Endothelial cell of umbilical vein (primary cell): Measurements from ENCODE around the gene HEXIM1. TPM values are rescaled to one million over a fixed set of nuclear protein-coding genes. Genes with fewer than 3 reads are reported as not detected.

Experiments
- BruUV-seq: library from RNA; stranded (reverse); fragments of 400-500 nt; replicated peaks from 2 replicates; lab custom pipeline; 2021; lab: Mats Ljungman, UMichigan
- CTCF ChIA-PET: fragments of 300-600, 350-600 bp; sonication (Branson Sonifier 250); formaldehyde crosslinking; loops from one replicate; lab custom pipeline; 2021; ENCODE audit warnings: antibody characterized with exemption, inconsistent platforms; lab: Charles Lee
- POLR2A ChIA-PET: fragments of 300-600, 350-600 bp; sonication (Branson Sonifier 250); formaldehyde crosslinking; loops from one replicate; lab custom pipeline; 2021; ENCODE audit warnings: antibody characterized with exemption, inconsistent platforms; lab: Charles Lee
- DNase-seq: peaks from one replicate; pipeline ENCODE4 v3.0.0-alpha.2; 2011; ENCODE audit warnings: low read depth, low spot score
- FAIRE-seq: peaks from 2 replicates; lab custom pipeline; 2011; peaks lifted over from hg19 to GRCh38; lab: Jason Lieb, UNC
- H2AFZ ChIP-seq: 2 replicates; pipeline ENCODE4 v1.6.0; 2012; ENCODE audit warnings: low read depth, low read length, control low read depth, inconsistent platforms
- H3K27ac ChIP-seq: 2 replicates; pipeline ENCODE4 v1.5.1; 2011; ENCODE audit warnings: low read depth, mild to moderate bottlenecking, control low read depth, low read length, moderate library complexity; ENCODE audit not compliant: insufficient read depth
- H3K27me3 ChIP-seq, 2 experiments: 2 replicates each; pipeline versions ENCODE4 v1.6.0 to v1.6.1; 2011; ENCODE audit warnings: low read length in 2 of 2, mixed read lengths in 1 of 2; ENCODE audit not compliant: control insufficient read depth in 2 of 2, insufficient read depth in 2 of 2
- H3K36me3 ChIP-seq, 2 experiments: 2 replicates in 1 of 2; 3 replicates in 1 of 2; pipeline ENCODE4 v1.5.1; 2011; ENCODE audit warnings: low read length in 2 of 2, mild to moderate bottlenecking in 1 of 2, moderate library complexity in 1 of 2; ENCODE audit not compliant: control insufficient read depth in 2 of 2, insufficient read depth in 2 of 2; ENCODE audit errors: extremely low read depth in 1 of 2
- H3K4me1 ChIP-seq: 3 replicates; pipeline ENCODE4 v1.5.1; 2011; ENCODE audit warnings: mild to moderate bottlenecking, low read length; ENCODE audit not compliant: control insufficient read depth, insufficient read depth; ENCODE audit errors: extremely low read depth
- H3K4me2 ChIP-seq: 2 replicates; pipeline ENCODE4 v1.6.1; 2011; ENCODE audit warnings: low read length, control low read depth, mixed read lengths; ENCODE audit not compliant: insufficient read depth
- H3K4me3 ChIP-seq, 3 experiments: fragments of 200-600 bp in 1 of 3; sonication (generic), shearing (Covaris generic) in 1 of 3; replicated peaks in 1 of 3; 2 replicates each; pipeline ENCODE4 v1.5.1; 2011 to 2016; ENCODE audit warnings: control low read depth in 3 of 3, low read length in 3 of 3, mild to moderate bottlenecking in 2 of 3, inconsistent platforms in 1 of 3, low read depth in 1 of 3, moderate library complexity in 1 of 3; ENCODE audit not compliant: insufficient read depth in 1 of 3
- H3K79me2 ChIP-seq: 2 replicates; pipeline ENCODE4 v1.6.0; 2012; ENCODE audit warnings: low read length, inconsistent platforms; ENCODE audit not compliant: control insufficient read depth, insufficient read depth
- H3K9ac ChIP-seq: replicated peaks from 2 replicates; pipeline ENCODE3; 2011; ENCODE audit warnings: low read length, control low read depth; ENCODE audit not compliant: insufficient read depth; ENCODE audit errors: extremely low read depth
- H3K9me1 ChIP-seq: replicated peaks from 3 replicates; pipeline ENCODE4 v1.6.0; 2011; ENCODE audit warnings: mild to moderate bottlenecking, low read length; ENCODE audit not compliant: control insufficient read depth, insufficient read depth; ENCODE audit errors: extremely low read depth
- H3K9me3 ChIP-seq: replicated peaks from 2 replicates; pipeline ENCODE4 v1.5.1; 2012; ENCODE audit warnings: low read length, inconsistent platforms; ENCODE audit not compliant: control insufficient read depth, insufficient read depth
- H4K20me1 ChIP-seq: replicated peaks from 2 replicates; pipeline ENCODE3; 2011; ENCODE audit warnings: mild to moderate bottlenecking, low read length; ENCODE audit not compliant: control insufficient read depth, insufficient read depth; ENCODE audit errors: extremely low read depth
- EZH2 ChIP-seq: IDR thresholded peaks from 2 replicates; pipeline ENCODE4 v1.6.1; 2012; ENCODE audit warnings: borderline replicate concordance, low read depth, mild to moderate bottlenecking, moderate library complexity, low read length, inconsistent platforms; ENCODE audit not compliant: severe bottlenecking
- FOS ChIP-seq: IDR thresholded peaks from 2 replicates; pipeline ENCODE4 v1.6.1; 2011; ENCODE audit warnings: mild to moderate bottlenecking, low read length, moderate library complexity, borderline replicate concordance; ENCODE audit not compliant: insufficient read depth
- GATA2 ChIP-seq: IDR thresholded peaks from 2 replicates; pipeline ENCODE4 v1.7.0; 2011; ENCODE audit warnings: low read depth, mild to moderate bottlenecking, moderate library complexity, mixed read lengths, low read length; ENCODE audit not compliant: insufficient read length, insufficient read depth
- JUN ChIP-seq: IDR thresholded peaks from 2 replicates; pipeline ENCODE4 v1.6.1; 2011; ENCODE audit warnings: borderline replicate concordance, low read depth; ENCODE audit not compliant: insufficient read length, insufficient read depth
- MYC ChIP-seq: IDR thresholded peaks from one replicate; pipeline ENCODE4 v1.6.1; 2011; ENCODE audit warnings: mild to moderate bottlenecking, low read depth, low read length
- POLR2A ChIP-seq: IDR thresholded peaks from 2 replicates; pipeline ENCODE4 v1.6.1; 2012; ENCODE audit warnings: low read depth, mild to moderate bottlenecking, control low read depth, low read length
- POLR2AphosphoS5 ChIP-seq: IDR thresholded peaks from 2 replicates; pipeline ENCODE4 v1.6.1; 2012; ENCODE audit warnings: low read depth, mild to moderate bottlenecking, control low read depth, low read length, moderate library complexity; ENCODE audit not compliant: insufficient read depth
- dilution Hi-C: fragments of 300-500 bp; cut with MboI; formaldehyde crosslinking; loops from one replicate; pipeline ENCODE4 v1.15.0; 2019; ENCODE audit warnings: low sequenced_read_pairs; ENCODE audit not compliant: extremely low pct_ligation_motif_present
- intact Hi-C: fragments of 100-400 bp; cut with micrococcal nuclease; formaldehyde crosslinking; loops from one replicate; pipeline ENCODE4 v1.10.0; 2022
- polyA plus RNA-seq, 4 experiments: library from polyadenylated mRNA; depleted of rRNA in 3 of 4; stranded (reverse) in 3 of 4; unstranded in 1 of 4; fragments of >200 nt; gene quantifications; 2 replicates each; pipeline versions ENCODE4 v1.2.1 to v1.2.3, GENCODE V29; 2011 to 2012; ENCODE audit warnings: missing spikeins in 1 of 4
- total RNA-seq: library from RNA; stranded (reverse); gene quantifications from 2 replicates; pipeline ENCODE4 v1.2.3, GENCODE V29; 2021
- TF ChIP-seq, protein P1 (sequence below), 2 donors: IDR thresholded peaks; 1 replicate in 1 of 2; 2 replicates in 1 of 2; pipeline ENCODE4 v1.5.1; 2011; ENCODE audit warnings: low read length in 2 of 2, mild to moderate bottlenecking in 2 of 2, moderate library complexity in 2 of 2, control low read depth in 1 of 2, inconsistent platforms in 1 of 2, low read depth in 1 of 2; ENCODE audit not compliant: insufficient read depth in 1 of 2; ENCODE audit errors: extremely low read depth in 1 of 2
- TF ChIP-seq, protein P2 (sequence below): IDR thresholded peaks from 2 replicates; pipeline ENCODE4 v1.6.1; 2011; ENCODE audit not compliant: insufficient read depth, insufficient read length

Gene HEXIM1
- total and polyA plus RNA-seq, 2 donors (not counting 3 experiments of a cell fraction or from before 2014, with no cell fraction given) = 7.0 to 20.0 TPM

DNA sequence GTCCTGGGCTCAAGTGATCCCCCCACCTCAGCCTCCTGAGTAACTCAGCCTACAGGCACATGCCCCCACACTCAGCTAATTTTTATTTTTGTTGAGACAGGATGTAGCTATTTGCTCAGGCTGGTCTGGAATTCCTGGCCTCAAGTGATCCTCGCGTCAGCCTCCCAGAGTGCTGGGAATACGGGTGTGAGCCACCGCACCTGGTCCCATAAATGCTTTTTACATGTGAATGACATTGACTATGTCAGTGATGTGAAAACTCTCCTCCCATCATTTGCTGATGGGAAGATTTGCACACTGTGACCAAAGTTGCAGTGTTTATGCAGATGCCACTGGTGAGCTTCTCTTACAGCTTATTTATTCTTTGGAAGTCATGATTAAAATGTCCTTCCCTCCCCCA lies 30.9 kb upstream of the HEXIM1 start:
- H3K79me2 ChIP-seq = no peaks in the 10 kb centered on the region
- H3K27ac ChIP-seq = no peak overlapping the region
- no peaks in the 10 kb centered on the region for H3K4me1 ChIP-seq
- no peak overlapping the region for H3K4me3 ChIP-seq
- DNase-seq (no peak), FAIRE-seq (no peak)
- no peak overlapping the region for H3K9ac ChIP-seq
- no peaks in the 10 kb centered on the region for H3K9me1 ChIP-seq
- BruUV-seq = no TSS peak
- dilution Hi-C loops = no loop called here
- peaks cover 0 to 2% of the 10 kb centered on the region in 2 experiments for H3K36me3 ChIP-seq
- H3K27me3 ChIP-seq = no peaks in the 10 kb centered on the region
- ChIA-PET CTCF (interaction anchor here (1.1 to 6.9 kb wide), 5 partner anchors 9 to 18 kb away, joined by 4 to 34 read pairs (median 10); partner anchors contain the start of genes ACBD4 and PLCD3), POLR2A (interaction anchor here (0.6 kb wide), 1 partner anchor 58 kb away, joined by 10 read pairs; no protein-coding TSS in a partner anchor)
- H3K4me2 ChIP-seq = no peak overlapping the region
- TF ChIP-seq, protein P1, sequence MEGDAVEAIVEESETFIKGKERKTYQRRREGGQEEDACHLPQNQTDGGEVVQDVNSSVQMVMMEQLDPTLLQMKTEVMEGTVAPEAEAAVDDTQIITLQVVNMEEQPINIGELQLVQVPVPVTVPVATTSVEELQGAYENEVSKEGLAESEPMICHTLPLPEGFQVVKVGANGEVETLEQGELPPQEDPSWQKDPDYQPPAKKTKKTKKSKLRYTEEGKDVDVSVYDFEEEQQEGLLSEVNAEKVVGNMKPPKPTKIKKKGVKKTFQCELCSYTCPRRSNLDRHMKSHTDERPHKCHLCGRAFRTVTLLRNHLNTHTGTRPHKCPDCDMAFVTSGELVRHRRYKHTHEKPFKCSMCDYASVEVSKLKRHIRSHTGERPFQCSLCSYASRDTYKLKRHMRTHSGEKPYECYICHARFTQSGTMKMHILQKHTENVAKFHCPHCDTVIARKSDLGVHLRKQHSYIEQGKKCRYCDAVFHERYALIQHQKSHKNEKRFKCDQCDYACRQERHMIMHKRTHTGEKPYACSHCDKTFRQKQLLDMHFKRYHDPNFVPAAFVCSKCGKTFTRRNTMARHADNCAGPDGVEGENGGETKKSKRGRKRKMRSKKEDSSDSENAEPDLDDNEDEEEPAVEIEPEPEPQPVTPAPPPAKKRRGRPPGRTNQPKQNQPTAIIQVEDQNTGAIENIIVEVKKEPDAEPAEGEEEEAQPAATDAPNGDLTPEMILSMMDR (IDR thresholded peaks at IDR 0.05; ENCODE audit: extremely low read depth in 1 of 2, insufficient read depth in 1 of 2, low read depth in 1 of 2, low read length in 2 of 2) = no peak
- TF ChIP-seq FOS (no peak), JUN (no peak), GATA2 (no peak), POLR2AphosphoS5 (no peak), EZH2 (no peak), POLR2A (no peak), MYC (no peak)
- TF ChIP-seq, protein P2, sequence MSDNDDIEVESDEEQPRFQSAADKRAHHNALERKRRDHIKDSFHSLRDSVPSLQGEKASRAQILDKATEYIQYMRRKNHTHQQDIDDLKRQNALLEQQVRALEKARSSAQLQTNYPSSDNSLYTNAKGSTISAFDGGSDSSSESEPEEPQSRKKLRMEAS = no peak
- no peaks in the 10 kb centered on the region for H4K20me1 ChIP-seq
- intact Hi-C loops = no loop called here
- no peak overlapping the region for H2AFZ ChIP-seq
- H3K9me3 ChIP-seq = no peaks in the 10 kb centered on the region
